HG03196 (cell line): ENCODE measurements around the gene PTK6.
"Not testable (repeated sequence)": the region's sequence is repeated elsewhere in the genome, so short reads cannot be mapped to it uniquely, and the experiment has no call there.

Experiments
- ATAC-seq: cut with Tn5 transposase; IDR thresholded peaks from one replicate; pipeline ENCODE4 v1.9.1; 2021; ENCODE audit not compliant: unreplicated experiment

The PTK6 gene

DNA sequence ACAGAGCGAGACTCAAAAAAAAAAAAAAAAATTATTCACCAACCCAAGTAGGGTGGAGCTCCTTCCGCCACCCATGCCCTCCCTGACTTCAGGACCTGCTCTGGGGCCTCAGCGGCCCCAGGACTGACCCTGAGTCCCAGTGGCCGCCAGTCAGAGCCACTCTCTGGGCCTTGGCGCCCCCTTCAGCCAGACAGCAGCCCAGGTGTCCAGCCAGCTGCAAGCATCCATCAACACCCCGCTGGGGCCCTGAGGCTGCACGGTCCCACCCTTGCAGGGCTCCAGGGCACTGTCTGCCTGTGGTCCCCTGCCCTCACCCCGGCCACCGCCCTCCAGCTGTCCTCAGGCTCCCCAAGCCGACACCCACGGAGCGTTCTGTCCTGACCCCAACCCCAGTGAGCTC, 53.3 kb downstream of the PTK6 start:
- no peak for ATAC-seq

DNA sequence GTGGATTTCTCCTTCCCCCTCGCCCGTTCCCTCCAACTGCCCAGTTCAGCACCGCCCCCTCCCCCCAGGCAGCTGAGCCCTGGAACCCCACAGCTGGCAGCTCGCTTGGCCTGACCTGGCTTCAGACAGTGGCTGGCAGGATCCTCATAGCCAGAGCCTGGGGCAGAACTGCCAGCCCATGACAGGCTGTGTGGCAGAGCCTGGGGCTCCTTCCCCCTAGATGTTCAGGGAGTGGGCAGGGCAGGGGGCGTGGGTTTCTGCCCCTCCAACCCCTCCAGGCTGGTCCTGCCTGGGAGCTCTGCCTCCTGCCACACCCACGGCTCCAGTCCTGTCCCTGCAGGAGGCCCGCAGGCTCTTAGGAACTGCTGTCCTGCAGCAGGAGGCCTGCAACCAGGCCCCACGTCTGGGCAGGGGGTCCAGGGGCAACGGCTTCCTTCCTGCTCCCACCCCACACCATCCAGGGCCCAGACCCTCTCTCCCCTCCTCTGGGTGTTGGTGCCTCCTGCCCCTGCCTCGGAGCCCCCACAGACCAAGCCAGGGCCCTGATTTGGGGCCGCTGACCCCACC, 55.1 kb downstream of the PTK6 start:
- no peak for ATAC-seq

DNA sequence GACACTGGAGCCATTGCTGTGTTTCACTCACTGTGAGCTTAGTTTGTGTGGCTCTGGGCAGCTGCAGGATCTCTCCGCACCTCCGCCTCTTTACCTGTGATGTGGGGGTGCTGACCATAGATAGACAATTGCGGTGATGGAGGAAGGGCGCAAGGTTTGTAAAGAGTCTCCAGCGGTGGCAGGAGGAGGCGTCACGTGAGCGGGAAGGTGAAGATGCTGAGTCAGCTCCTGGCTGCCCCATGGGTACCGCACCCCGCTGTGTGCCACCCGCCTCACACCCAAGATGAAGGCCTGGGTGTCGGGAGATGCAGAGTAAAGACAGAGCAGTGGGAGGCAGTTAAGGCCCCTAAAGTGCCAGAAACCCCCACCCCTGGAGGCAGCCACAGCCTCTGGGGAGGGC, 55.7 kb downstream of the PTK6 start:
- no peak for ATAC-seq

DNA sequence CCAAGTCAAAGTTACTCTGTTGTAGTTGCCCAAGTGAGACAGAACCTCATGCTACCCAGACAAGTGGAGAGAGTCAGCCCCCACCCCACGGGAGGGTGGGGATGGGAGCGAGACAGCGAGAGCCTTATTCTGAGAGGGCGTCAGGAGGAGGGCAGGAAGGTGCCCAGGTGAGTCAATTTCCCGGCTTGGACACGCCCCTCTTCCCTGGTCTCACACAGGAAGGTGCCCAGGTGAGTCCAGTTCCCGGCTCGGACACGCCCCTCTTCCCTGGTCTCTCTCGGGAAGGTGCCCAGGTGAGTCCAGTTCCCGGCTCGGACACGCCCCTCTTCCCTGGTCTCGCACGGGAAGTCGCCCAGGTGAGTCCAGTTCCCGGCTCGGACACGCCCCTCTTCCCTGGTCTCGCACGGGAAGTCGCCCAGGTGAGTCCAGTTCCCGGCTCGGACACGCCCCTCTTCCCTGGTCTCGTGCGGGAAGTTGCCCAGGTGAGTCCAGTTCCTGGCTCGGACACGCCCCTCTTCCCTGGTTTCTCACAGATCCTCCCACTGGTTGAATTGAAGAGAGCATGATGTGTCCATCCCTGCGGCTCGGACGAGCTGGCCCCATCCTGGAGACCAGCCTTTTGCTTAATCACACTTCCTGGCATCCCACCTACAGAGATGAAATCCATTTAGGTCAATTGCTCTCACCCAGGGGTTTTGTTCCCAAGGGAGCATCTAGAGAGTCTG, 57.3 kb downstream of the PTK6 start:
- ATAC-seq: not testable (repeated sequence)

- ATAC-seq: no peak
Measured at GRCh38 chr20:63478346-63479302, 58.6 kb downstream of the PTK6 start.
